H1 (cell line): Measurements from ENCODE around the gene FAM161A. TPM values are rescaled to one million over a fixed set of nuclear protein-coding genes. Genes with fewer than 3 reads are reported as not detected.

Source experiments
- ATF3 ChIP-seq: IDR thresholded peaks from 2 replicates; pipeline ENCODE4 v1.6.1; 2011; ENCODE audit warnings: low read depth, mild to moderate bottlenecking, low read length; ENCODE audit not compliant: insufficient read depth
- CHD7 ChIP-seq: fragments of 300-600 bp; sonication (generic); IDR thresholded peaks from 2 replicates; pipeline ENCODE4 v1.7.1; 2012; ENCODE audit warnings: low read length, moderate library complexity, mild to moderate bottlenecking, inconsistent platforms; ENCODE audit not compliant: insufficient replicate concordance
- polyA plus RNA-seq, 7 experiments: library from polyadenylated mRNA; depleted of rRNA in 3 of 7; stranded (reverse) in 5 of 7; unstranded in 2 of 7; fragments of >200 nt in 5 of 7; fragments of 200-250 nt in 2 of 7; gene quantifications; 1 replicate in 5 of 7; 2 replicates in 1 of 7; 4 replicates in 1 of 7; pipeline versions ENCODE4 v1.2.1 to v1.2.3, GENCODE V29; 2011 to 2013; ENCODE audit warnings: missing spikeins in 2 of 7, mixed read lengths in 2 of 7
- total RNA-seq: library from RNA; stranded (reverse); fragmentation: NEBNext Ultra II Directional; extraction: Animal tissue kit (Norgen Biotek cat#: 25700); gene quantifications from 2 replicates; pipeline ENCODE4 v1.2.1, GENCODE V29; 2021

FAM161A gene
- total and polyA plus RNA-seq, 2 of the 8 experiments (the other 6 are each of a cell fraction or from before 2014, with no cell fraction given): 1.6 to 9.7 TPM

GRCh38 chr2:61786876-61787275 lies 67.0 kb downstream of the FAM161A start (continued):
- no peak for TF ChIP-seq CHD7
- no peak for TF ChIP-seq ATF3
